DND-41 (cell line): ENCODE results near the gene ZNF106.

Experiments used
- CTCF ChIP-seq: IDR thresholded peaks from 2 replicates; pipeline ENCODE4 v1.5.1; 2012; ENCODE audit warnings: borderline replicate concordance, low read length, moderate library complexity, mild to moderate bottlenecking; ENCODE audit not compliant: poor library complexity, severe bottlenecking; ENCODE audit errors: extremely low read depth
- EZH2 ChIP-seq: IDR thresholded peaks from 3 replicates; pipeline ENCODE4 v1.6.1; 2012; ENCODE audit warnings: borderline replicate concordance, low read depth, mild to moderate bottlenecking, moderate library complexity, low read length, inconsistent platforms; ENCODE audit not compliant: severe bottlenecking

- no peak for TF ChIP-seq CTCF
- TF ChIP-seq EZH2, result no peak
These were observed 41.0 kb downstream of the ZNF106 start for GRCh38 chr15:42449770-42450424.
